HEK293T (cell line): Measurements from ENCODE around the gene OPHN1.
"Not testable (repeated sequence)": the region's sequence is repeated elsewhere in the genome, so short reads cannot be mapped to it uniquely, and the experiment has no call there.

Experiments used
- BHLHE40 ChIP-seq: fragments of 450-650 bp; IDR thresholded peaks from 2 replicates; pipeline ENCODE4 v1.6.1; 2016; ENCODE audit warnings: mild to moderate bottlenecking, moderate library complexity, borderline replicate concordance
- FOXA1 ChIP-seq: fragments of 450-650 bp; IDR thresholded peaks from 2 replicates; pipeline ENCODE4 v1.6.1; 2016; ENCODE audit warnings: mild to moderate bottlenecking
- FOXK2 ChIP-seq: fragments of 450-650 bp; IDR thresholded peaks from 2 replicates; pipeline ENCODE4 v1.6.1; 2016; ENCODE audit warnings: mild to moderate bottlenecking
- FOXM1 ChIP-seq: fragments of 450-650 bp; IDR thresholded peaks from 2 replicates; pipeline ENCODE4 v1.6.1; 2017; ENCODE audit warnings: mild to moderate bottlenecking, borderline replicate concordance
- HDGF ChIP-seq: fragments of 450-650 bp; IDR thresholded peaks from 2 replicates; pipeline ENCODE4 v1.6.1; 2017; ENCODE audit warnings: antibody characterized with exemption, borderline replicate concordance
- L3MBTL2 ChIP-seq: fragments of 450-650 bp; conservative IDR thresholded peaks from 2 replicates; pipeline ENCODE4 v1.6.1; 2016; ENCODE audit warnings: mild to moderate bottlenecking
- NFRKB ChIP-seq: fragments of 450-650 bp; IDR thresholded peaks from 2 replicates; pipeline ENCODE4 v1.6.1; 2016; ENCODE audit warnings: mild to moderate bottlenecking, moderate library complexity
- SP1 ChIP-seq: fragments of 450-650 bp; IDR thresholded peaks from 2 replicates; pipeline ENCODE4 v1.6.1; 2017
- SUZ12 ChIP-seq: fragments of 450-650 bp; IDR thresholded peaks from 2 replicates; pipeline ENCODE4 v1.6.1; 2016; ENCODE audit warnings: mild to moderate bottlenecking
- TARDBP ChIP-seq: fragments of 450-650 bp; IDR thresholded peaks from 2 replicates; pipeline ENCODE4 v1.6.1; 2016
- ZNF384 ChIP-seq: fragments of 450-650 bp; IDR thresholded peaks from 2 replicates; pipeline ENCODE4 v1.6.1; 2016
- TF ChIP-seq, protein P1 (sequence below): fragments of 450-650 bp; IDR thresholded peaks from 2 replicates; pipeline ENCODE4 v1.6.1; 2016

DNA sequence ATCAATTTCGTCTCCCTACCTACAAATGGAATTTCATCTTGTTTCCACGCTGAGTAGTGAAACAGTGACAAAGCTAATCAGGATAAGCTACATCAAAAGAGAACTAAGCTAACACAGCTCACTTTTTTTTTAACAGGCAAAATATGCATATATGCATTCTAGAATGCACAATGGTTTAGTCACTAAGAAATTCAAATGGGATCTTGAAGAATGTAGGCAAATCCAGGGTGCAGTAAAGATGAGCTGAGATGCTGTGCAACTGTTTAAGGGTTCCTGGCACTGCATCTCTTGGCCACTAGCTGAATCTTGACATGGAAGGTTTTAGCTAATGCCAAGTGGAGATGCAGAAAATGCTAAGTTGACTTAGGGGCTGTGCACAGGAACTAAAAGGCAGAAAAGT is 363.2 kb downstream of the OPHN1 start:
- not testable (repeated sequence) for TF ChIP-seq SUZ12, FOXA1, NFRKB, FOXK2, HDGF, L3MBTL2, BHLHE40, SP1, TARDBP, ZNF384, FOXM1
- TF ChIP-seq, protein P1, sequence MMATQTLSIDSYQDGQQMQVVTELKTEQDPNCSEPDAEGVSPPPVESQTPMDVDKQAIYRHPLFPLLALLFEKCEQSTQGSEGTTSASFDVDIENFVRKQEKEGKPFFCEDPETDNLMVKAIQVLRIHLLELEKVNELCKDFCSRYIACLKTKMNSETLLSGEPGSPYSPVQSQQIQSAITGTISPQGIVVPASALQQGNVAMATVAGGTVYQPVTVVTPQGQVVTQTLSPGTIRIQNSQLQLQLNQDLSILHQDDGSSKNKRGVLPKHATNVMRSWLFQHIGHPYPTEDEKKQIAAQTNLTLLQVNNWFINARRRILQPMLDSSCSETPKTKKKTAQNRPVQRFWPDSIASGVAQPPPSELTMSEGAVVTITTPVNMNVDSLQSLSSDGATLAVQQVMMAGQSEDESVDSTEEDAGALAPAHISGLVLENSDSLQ = not testable (repeated sequence)
